Heart left ventricle (tissue), 16 donors: ENCODE data around the gene KIAA1217. TPM values are rescaled to one million over a fixed set of nuclear protein-coding genes. Genes with fewer than 3 reads are reported as not detected.
A peak's percentile ranks its signal among the peaks of the same experiment; 100 is the strongest.

Experiments
- ATAC-seq, 4 donors: fragments of 200-7000 bp; cut with Tn5 transposase; one replicate each; pipeline ENCODE4 v1.9.1; 2020 to 2022; ENCODE audit warnings: moderate library complexity in 4 of 4, mild to moderate bottlenecking in 3 of 4, moderate number of reproducible peaks in 1 of 4
- DNase-seq, 5 donors: peaks; one replicate each; pipeline ENCODE4 v3.0.0-alpha.2; 2020
- H3K27ac ChIP-seq, 12 donors: fragments of 200-600 bp; sonication (generic) in 4 of 12; one replicate each; pipeline versions ENCODE4 v1.5.0 to v1.8.0; 2016 to 2022; ENCODE audit warnings: mild to moderate bottlenecking in 2 of 12
- H3K27me3 ChIP-seq, 9 donors: fragments of 200-600 bp; sonication (generic) in 2 of 9; one replicate each; pipeline versions ENCODE4 v1.5.1 to v1.8.0; 2016 to 2022; ENCODE audit warnings: mild to moderate bottlenecking in 3 of 9
- H3K36me3 ChIP-seq, 9 donors: fragments of 200-600 bp; sonication (generic) in 2 of 9; one replicate each; pipeline versions ENCODE4 v1.5.0 to v1.8.0; 2018 to 2022; ENCODE audit warnings: mild to moderate bottlenecking in 2 of 9
- H3K4me1 ChIP-seq, 12 donors: fragments of 200-600 bp; sonication (generic) in 4 of 12; one replicate each; pipeline versions ENCODE4 v1.5.0 to v1.8.0; 2016 to 2022; ENCODE audit warnings: mild to moderate bottlenecking in 3 of 12
- H3K4me3 ChIP-seq, 12 donors: fragments of 200-600 bp; sonication (generic) in 4 of 12; one replicate each; pipeline versions ENCODE4 v1.5.0 to v1.8.0; 2017 to 2022; ENCODE audit warnings: mild to moderate bottlenecking in 9 of 12, moderate library complexity in 4 of 12
- H3K9me3 ChIP-seq, 12 donors: fragments of 200-600 bp; sonication (generic) in 4 of 12; one replicate each; pipeline versions ENCODE4 v1.5.0 to v1.8.0; 2016 to 2022; ENCODE audit warnings: mild to moderate bottlenecking in 1 of 12
- POLR2A ChIP-seq, 2 donors: fragments of 450-650 bp; IDR thresholded peaks; one replicate each; pipeline ENCODE4 v1.6.1; 2017; ENCODE audit warnings: antibody characterized with exemption in 2 of 2, mild to moderate bottlenecking in 2 of 2, moderate library complexity in 2 of 2
- WGBS, 4 donors: extraction: QIAGEN DNeasy Blood & Tissue Kit in 2 of 4; methylation state at CpG; one replicate each; pipeline versions ENCODE4 v1.1.5 to v1.1.7; 2013 to 2018; 5-methylcytosine and 5-hydroxymethylcytosine counted together
- intact Hi-C, 10 donors: fragments of 100-400 bp; cut with DNase I; formaldehyde crosslinking; loops; one replicate each; pipeline versions ENCODE4 v1.11.1 to v1.14.2; 2022
- polyA plus RNA-seq, 2 donors: library from polyadenylated mRNA; stranded (reverse); fragments of 200-250 nt; gene quantifications; one replicate each; pipeline ENCODE4 v1.2.3, GENCODE V29; 2013
- total RNA-seq, 9 donors: library from RNA; depleted of rRNA in 2 of 9; stranded (reverse); fragments of >200 nt in 2 of 9; fragmentation: NEBNext Ultra II Directional in 3 of 9; extraction: Animal tissue kit (Norgen Biotek cat#: 25700) in 3 of 9; gene quantifications; one replicate each; pipeline versions ENCODE4 v1.1.0 to v1.2.4, GENCODE V29; 2016 to 2023
- TF ChIP-seq, protein P1 (sequence below), 12 donors: fragments of 200-600 bp; sonication (generic) in 4 of 12; IDR thresholded peaks; one replicate each; pipeline versions ENCODE4 v1.5.0 to v1.8.0; 2018 to 2022; ENCODE audit warnings: antibody characterized with exemption in 12 of 12, mild to moderate bottlenecking in 5 of 12
- donor health status: ischemic (EF 13 %, LVEDD 7.1; RV severe dilation, severe dysfunction).
- donor health status: healthy with polysubstance abuse.
- donor health status: DM: no; HTN: yes; CAD: no.
- donor health status: DM: no; HTN: no; CAD: no.
- donor health status: ischemic (EF 25% LVEDD 6.9; RV normal size, moderate dysfunction).
- donor health status: ischemic (EF 25% LVEDD 5.7; RV mildly dilated, moderate dysfunction).
- donor health status: healthy.
- donor health status: DM: yes; HTN: yes; CAD: no.
- donor health status: ischemic (EF 35%, LVEDD 5.7; RV mildly dilated, moderate dysfunction).
- donor health status: nonischemic (EF 11% LVEDD 7.7; RV severe dilation, severe dysfunction).
- donor health status: DM: yes; HTN: yes; CAD: no.
- donor health status: PGD.
- donor health status: ischemic (EF 29% LVEDD 5.4; RV normal size, mild dysfunction).
- donor health status: nonischemic (EF 23%, LVEDD 6.1; RV moderate dilation, normal function).

The KIAA1217 gene
- total and polyA plus RNA-seq, 11 donors, result 12.7 to 66.7 (median 33.5) TPM

DNA sequence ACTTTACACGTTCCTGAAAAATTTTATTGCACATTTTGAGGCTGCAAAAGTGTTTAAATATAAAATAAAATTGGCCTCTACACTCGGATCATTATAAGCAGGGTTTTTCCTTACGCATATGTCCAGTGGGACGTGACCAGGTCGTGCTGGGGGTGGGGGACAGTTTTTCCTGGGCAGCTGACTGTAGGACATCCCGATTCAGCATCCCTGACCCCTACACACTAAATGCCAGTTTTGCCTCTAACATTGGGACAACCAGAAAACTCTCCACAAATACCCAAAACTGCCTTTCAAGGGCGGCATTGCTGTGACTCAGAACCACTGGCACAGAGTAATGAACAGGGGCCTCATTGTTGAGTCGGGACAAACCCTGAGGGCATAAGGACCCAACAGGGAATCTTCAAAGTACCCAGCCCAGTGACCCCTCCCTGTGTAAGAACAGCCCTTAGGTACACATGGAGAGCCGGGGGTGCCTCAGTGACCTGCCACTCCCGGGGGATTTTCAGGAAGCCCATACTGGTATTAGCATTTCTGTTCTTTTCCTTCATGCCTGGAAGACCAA, 344.2 kb downstream of the KIAA1217 start:
- ATAC-seq (no peak), DNase-seq (no peak)
- peaks cover 0 to 11% (median 4%) of the 10 kb centered on the region in 12 donors for H3K4me1 ChIP-seq
- peaks cover 0 to 5% (median 0%) of the 10 kb centered on the region in 9 donors for H3K27me3 ChIP-seq
- intact Hi-C loops, result loop anchor here in 1 of 10 donors (10.0 kb wide), 1 partner anchor 1398 kb away; no protein-coding TSS in a partner anchor
- TF ChIP-seq, protein P1, sequence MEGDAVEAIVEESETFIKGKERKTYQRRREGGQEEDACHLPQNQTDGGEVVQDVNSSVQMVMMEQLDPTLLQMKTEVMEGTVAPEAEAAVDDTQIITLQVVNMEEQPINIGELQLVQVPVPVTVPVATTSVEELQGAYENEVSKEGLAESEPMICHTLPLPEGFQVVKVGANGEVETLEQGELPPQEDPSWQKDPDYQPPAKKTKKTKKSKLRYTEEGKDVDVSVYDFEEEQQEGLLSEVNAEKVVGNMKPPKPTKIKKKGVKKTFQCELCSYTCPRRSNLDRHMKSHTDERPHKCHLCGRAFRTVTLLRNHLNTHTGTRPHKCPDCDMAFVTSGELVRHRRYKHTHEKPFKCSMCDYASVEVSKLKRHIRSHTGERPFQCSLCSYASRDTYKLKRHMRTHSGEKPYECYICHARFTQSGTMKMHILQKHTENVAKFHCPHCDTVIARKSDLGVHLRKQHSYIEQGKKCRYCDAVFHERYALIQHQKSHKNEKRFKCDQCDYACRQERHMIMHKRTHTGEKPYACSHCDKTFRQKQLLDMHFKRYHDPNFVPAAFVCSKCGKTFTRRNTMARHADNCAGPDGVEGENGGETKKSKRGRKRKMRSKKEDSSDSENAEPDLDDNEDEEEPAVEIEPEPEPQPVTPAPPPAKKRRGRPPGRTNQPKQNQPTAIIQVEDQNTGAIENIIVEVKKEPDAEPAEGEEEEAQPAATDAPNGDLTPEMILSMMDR (IDR thresholded peaks at IDR 0.05), result no peak
- TF ChIP-seq POLR2A (IDR thresholded peaks at IDR 0.05), result no peak
- no peak overlapping the region for H3K4me3 ChIP-seq
- no peaks in the 10 kb centered on the region for H3K9me3 ChIP-seq
- no peak overlapping the region for H3K27ac ChIP-seq
- H3K36me3 ChIP-seq, result peaks cover 0 to 8% (median 0%) of the 10 kb centered on the region in 9 donors
- 66 to 73% (median 67%) methylated on average over 9 to 10 of the region's 10 CpGs for WGBS, 4 donors

DNA sequence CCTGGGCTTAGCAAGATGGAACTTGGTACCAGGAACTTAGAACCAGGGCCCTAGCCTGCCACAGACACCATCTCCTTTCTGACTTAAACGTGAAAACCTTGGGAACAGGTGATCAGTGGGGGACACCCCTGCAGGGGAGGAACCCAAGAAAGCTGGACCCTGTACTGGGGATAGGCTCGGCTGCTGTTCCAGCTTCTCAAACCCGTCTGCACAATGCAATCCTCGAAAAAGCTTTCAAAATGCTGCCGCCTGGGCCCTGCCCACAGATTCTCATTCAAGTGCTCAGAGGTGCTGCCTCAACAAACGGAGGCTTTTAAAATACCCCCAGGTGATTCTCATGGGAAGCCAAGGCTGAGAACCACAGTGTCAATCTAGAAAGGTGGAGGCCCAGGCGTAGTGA, 345.1 kb downstream of the KIAA1217 start:
- 86 to 91% (median 87%) methylated on average over 7 of the region's 7 CpGs for WGBS, 4 donors
- no peak overlapping the region for H3K27ac ChIP-seq
- ATAC-seq (no peak), DNase-seq (no peak)
- no peak for TF ChIP-seq POLR2A (IDR thresholded peaks at IDR 0.05)
- peaks cover 0 to 5% (median 0%) of the 10 kb centered on the region in 9 donors for H3K36me3 ChIP-seq
- H3K4me1 ChIP-seq, result peaks cover 0 to 11% (median 4%) of the 10 kb centered on the region in 12 donors
- H3K27me3 ChIP-seq, result peaks cover 0 to 5% (median 0%) of the 10 kb centered on the region in 9 donors
- intact Hi-C loops, result loop anchor here in 1 of 10 donors (10.0 kb wide), 1 partner anchor 1399 kb away; no protein-coding TSS in a partner anchor
- H3K9me3 ChIP-seq, result no peaks in the 10 kb centered on the region
- H3K4me3 ChIP-seq, result no peak overlapping the region

DNA sequence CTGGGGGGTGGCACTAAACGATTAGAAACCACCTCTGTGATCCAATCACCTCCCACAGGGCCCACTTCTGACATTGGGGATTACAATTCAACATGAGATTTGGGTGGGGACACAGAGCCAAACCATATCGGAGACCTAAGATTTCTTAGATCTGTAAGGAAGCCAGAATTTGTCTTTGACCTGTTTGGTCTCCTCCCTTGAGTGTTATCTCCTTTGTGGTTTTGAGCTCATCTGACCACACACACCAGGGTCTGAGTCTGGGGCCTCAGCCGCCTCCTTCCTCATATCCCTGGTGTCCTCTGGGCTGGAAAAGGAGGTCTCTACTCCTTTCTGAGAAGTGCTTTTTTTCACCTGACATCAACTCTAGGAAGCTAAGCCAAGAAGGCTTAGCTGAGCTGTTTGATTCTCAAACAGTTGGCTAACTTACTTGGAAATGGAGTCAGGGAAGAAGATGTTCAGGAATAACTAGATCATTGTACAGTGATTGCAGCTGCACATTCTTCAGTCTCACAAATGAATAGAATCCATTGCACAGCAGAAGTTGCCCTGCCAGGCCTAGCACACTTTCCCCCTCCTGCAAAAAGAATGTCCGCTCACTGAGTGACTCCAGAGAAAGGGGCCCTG, 347.3 kb downstream of the KIAA1217 start:
- H3K27ac ChIP-seq, result no peak overlapping the region
- peaks cover 0 to 5% (median 0%) of the 10 kb centered on the region in 9 donors for H3K27me3 ChIP-seq
- DNase-seq (no peak), ATAC-seq (no peak)
- H3K4me1 ChIP-seq, result peaks cover 0 to 11% (median 4%) of the 10 kb centered on the region in 12 donors
- WGBS, 4 donors, result 74 to 89% (median 85%) methylated on average over 4 of the region's 4 CpGs
- no peak overlapping the region for H3K4me3 ChIP-seq
- H3K9me3 ChIP-seq, result no peaks in the 10 kb centered on the region
- H3K36me3 ChIP-seq, result no peaks in the 10 kb centered on the region
- intact Hi-C loops, result loop anchor here in 3 of 10 donors (5.0 to 10.0 kb wide), 2 partner anchors 1399 to 1401 kb away; no protein-coding TSS in a partner anchor
- TF ChIP-seq, protein P1 (IDR thresholded peaks at IDR 0.05), result no peak
- TF ChIP-seq POLR2A (IDR thresholded peaks at IDR 0.05), result no peak

DNA sequence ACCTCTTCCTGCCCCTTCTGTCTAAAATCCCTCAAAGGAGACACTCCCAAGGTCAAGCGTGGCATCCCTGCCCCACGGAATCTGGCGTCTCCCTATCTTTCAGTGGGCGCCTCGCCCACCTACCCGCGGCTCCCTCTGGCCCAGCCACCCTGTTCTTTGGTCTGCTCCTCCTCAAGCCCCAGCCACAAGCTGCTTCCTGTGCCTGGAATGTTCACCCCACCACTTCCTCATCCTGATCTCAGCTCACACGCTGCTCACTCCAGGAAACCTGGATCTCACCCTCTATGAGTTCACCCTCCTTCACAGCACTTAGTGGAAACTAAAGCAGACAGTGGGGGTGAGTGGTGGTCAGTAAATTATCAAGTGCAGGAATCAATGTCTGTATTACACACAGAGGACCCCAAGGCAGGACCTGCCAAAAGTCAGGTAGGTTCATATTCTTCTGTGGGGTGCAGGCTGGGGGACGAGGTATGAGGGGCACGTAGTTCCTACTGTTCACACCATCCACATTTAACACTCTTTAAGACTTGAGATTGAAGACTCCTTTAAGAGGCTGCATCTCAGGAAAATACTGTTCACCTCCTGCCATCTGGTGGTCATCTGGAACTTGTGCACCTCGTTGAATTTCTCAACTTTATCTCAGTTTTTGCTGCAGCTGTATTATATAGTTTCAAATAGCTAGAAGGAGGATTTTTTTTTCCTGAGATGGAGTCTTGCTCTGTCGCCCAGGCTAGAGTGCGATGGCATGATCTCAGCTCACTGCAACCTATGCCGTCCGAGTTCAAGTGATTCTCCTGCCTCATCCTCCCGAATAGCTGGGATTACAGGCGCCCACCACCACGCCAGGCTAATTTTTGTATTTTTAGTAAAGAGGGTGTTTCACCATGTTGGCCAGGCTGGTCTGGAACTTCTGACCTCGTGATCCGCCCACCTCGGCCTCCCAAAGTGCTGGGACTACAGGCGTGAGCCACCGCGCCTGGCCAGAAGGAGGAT, 348.1 kb downstream of the KIAA1217 start:
- Histone ChIP-seq H3K27me3 (peaks cover 0 to 5% (median 0%) of the 10 kb centered on the region in 9 donors), H3K4me3 (no peak overlapping the region), H3K9me3 (no peaks in the 10 kb centered on the region), H3K4me1 (peaks cover 0 to 11% (median 4%) of the 10 kb centered on the region in 12 donors), H3K27ac (no peak overlapping the region), H3K36me3 (no peaks in the 10 kb centered on the region)
- DNase-seq, result no peak
- 49 to 61% (median 54%) methylated on average over 24 of the region's 24 CpGs for WGBS, 4 donors
- no peak for TF ChIP-seq POLR2A (IDR thresholded peaks at IDR 0.05)
- TF ChIP-seq, protein P1 (IDR thresholded peaks at IDR 0.05), result peak; percentile 46 to 80 (median 58)
- intact Hi-C loops, result loop anchor here in 3 of 10 donors (5.0 to 10.0 kb wide), 2 partner anchors 1400 to 1402 kb away; no protein-coding TSS in a partner anchor
- ATAC-seq, result peak in 3 of 4 donors; percentile 30 to 56 (median 56)
